AG04449 (cell line): ENCODE data around the gene DSN1.
A peak's percentile ranks its signal among the peaks of the same experiment; 100 is the strongest.

ENCODE experiments used
- CTCF ChIA-PET: fragments of 350-600 bp; formaldehyde crosslinking; extraction: SDS; loops from one replicate; lab custom pipeline; 2021; ENCODE audit warnings: antibody characterized with exemption; lab: Yijun Ruan, JAX
- POLR2A ChIA-PET: fragments of 400-600, 350-600 bp; formaldehyde crosslinking; extraction: SDS; loops from one replicate; lab custom pipeline; 2020; ENCODE audit warnings: antibody characterized with exemption, inconsistent platforms; lab: Yijun Ruan, JAX
- DNase-seq: peaks from one replicate; pipeline ENCODE4 v3.0.0-alpha.2; 2010; ENCODE audit warnings: low read depth, low spot score
- H3K4me3 ChIP-seq: 2 replicates; pipeline ENCODE4 v1.5.1; 2011; ENCODE audit warnings: low read depth, mild to moderate bottlenecking, control low read depth, low read length
- CTCF ChIP-seq: IDR thresholded peaks from one replicate; pipeline ENCODE4 v1.5.1; 2011; ENCODE audit warnings: mild to moderate bottlenecking, moderate library complexity, low read length, control low read depth, inconsistent platforms; ENCODE audit not compliant: insufficient read depth; ENCODE audit errors: missing control alignments

DSN1 gene

GRCh38 chr20:36773597-36774390 lies at the start of gene DSN1:
TSS of gene DSN1 (minus strand) at chr20:36773763. CDS start at chr20:36771458, 2,305 bp downstream.
- POLR2A ChIA-PET = interaction anchor here (0.8 to 1.7 kb wide), 5 partner anchors 12 to 90 kb away, joined by 3 to 6 read pairs (median 4); partner anchors contain the start of gene NDRG3
- DNase-seq = peak; percentile 82
- peak within 1 kb of the TSS; percentile 94 for H3K4me3 ChIP-seq
- CTCF ChIA-PET = interaction anchor here (0.7 to 3.0 kb wide), 25 partner anchors 8 to 216 kb away, joined by 3 to 23 read pairs (median 5); a partner anchor contains a TSS
- no peak for TF ChIP-seq CTCF

GRCh38 chr20:36823121-36823520 lies 49.6 kb upstream of the DSN1 start:
- no peak for DNase-seq
- POLR2A ChIA-PET = no interaction called here
- no peak overlapping the region for H3K4me3 ChIP-seq
- CTCF ChIA-PET = interaction anchor here (0.9 to 6.8 kb wide), 2 partner anchors 10 to 14 kb away, joined by 4 to 46 read pairs; no protein-coding TSS in a partner anchor
- TF ChIP-seq CTCF = no peak

- H3K4me3 ChIP-seq = no peak overlapping the region
- CTCF ChIA-PET = interaction anchor here (1.0 to 6.8 kb wide), 2 partner anchors 13 to 42 kb away, joined by 3 to 46 read pairs; no protein-coding TSS in a partner anchor
- TF ChIP-seq CTCF = no peak
- no peak for DNase-seq
- POLR2A ChIA-PET = no interaction called here
Measured at GRCh38 chr20:36821964-36822437, 48.4 kb upstream of the DSN1 start.

- POLR2A ChIA-PET = no interaction called here
- CTCF ChIA-PET = interaction anchor here (1.0 to 6.8 kb wide), 2 partner anchors 12 to 43 kb away, joined by 3 to 46 read pairs; no protein-coding TSS in a partner anchor
- H3K4me3 ChIP-seq = no peak overlapping the region
Measured at GRCh38 chr20:36820928-36821327, 47.4 kb upstream of the DSN1 start.

GRCh38 chr20:36820073-36820472 lies 46.5 kb upstream of the DSN1 start:
- ChIA-PET POLR2A (no interaction called here), CTCF (interaction anchor here (0.7 to 6.8 kb wide), 2 partner anchors 11 to 28 kb away, joined by 3 to 46 read pairs; no protein-coding TSS in a partner anchor)

More at GRCh38 chr20:36820928-36821327, 47.4 kb upstream of the DSN1 start:
- no peak for TF ChIP-seq CTCF
- no peak for DNase-seq

More at GRCh38 chr20:36820073-36820472, 46.5 kb upstream of the DSN1 start:
- TF ChIP-seq CTCF = no peak
- DNase-seq = no peak
- H3K4me3 ChIP-seq = no peak overlapping the region
